GM12875 (cell line): ENCODE data around the gene TRAPPC4.

Experiments used
- H3K4me3 ChIP-seq: one replicate; pipeline ENCODE4 v1.5.1; 2011; ENCODE audit warnings: low read depth, low read length, control low read depth
- CTCF ChIP-seq: IDR thresholded peaks from 2 replicates; pipeline ENCODE4 v1.5.1; 2011; ENCODE audit warnings: low read depth, mild to moderate bottlenecking, control low read depth, inconsistent platforms, low read length, moderate library complexity, borderline replicate concordance; ENCODE audit not compliant: insufficient read depth

Gene TRAPPC4

GRCh38 chr11:119000906-119001305 lies 17.7 kb upstream of the TRAPPC4 start:
- TF ChIP-seq CTCF: no peak
- H3K4me3 ChIP-seq: no peak overlapping the region

GRCh38 chr11:119006656-119007055 lies 11.9 kb upstream of the TRAPPC4 start:
- H3K4me3 ChIP-seq: no peak overlapping the region
- TF ChIP-seq CTCF: no peak

GRCh38 chr11:119011476-119012053 lies 7.0 kb upstream of the TRAPPC4 start:
- no peak for TF ChIP-seq CTCF
- H3K4me3 ChIP-seq: no peak overlapping the region

GRCh38 chr11:119012629-119013170 lies 5.9 kb upstream of the TRAPPC4 start:
- TF ChIP-seq CTCF: no peak
- no peak overlapping the region for H3K4me3 ChIP-seq

- H3K4me3 ChIP-seq: no peak overlapping the region
- TF ChIP-seq CTCF: no peak
Measured at GRCh38 chr11:119014209-119014924, 4.2 kb upstream of the TRAPPC4 start.

- no peak overlapping the region for H3K4me3 ChIP-seq
- TF ChIP-seq CTCF: no peak
Measured at GRCh38 chr11:119015054-119015611, 3.4 kb upstream of the TRAPPC4 start.
